Measurements from ENCODE around the gene OPN1SW.

OPN1SW gene

GRCh38 chr7:128743112-128743772 lies 32.4 kb downstream of the OPN1SW start:
- no peak for TF ChIP-seq CTCF (IDR thresholded peaks at IDR 0.05)

GRCh38 chr7:128742206-128742605 lies 33.4 kb downstream of the OPN1SW start:
- TF ChIP-seq CTCF (IDR thresholded peaks at IDR 0.05) = no peak

GRCh38 chr7:128741491-128741890 lies 34.1 kb downstream of the OPN1SW start:
- no peak for TF ChIP-seq CTCF (IDR thresholded peaks at IDR 0.05)

- no peak for TF ChIP-seq CTCF (IDR thresholded peaks at IDR 0.05)
Measured at GRCh38 chr7:128740996-128741395, 34.6 kb downstream of the OPN1SW start.

- TF ChIP-seq CTCF (IDR thresholded peaks at IDR 0.05) = no peak
Measured at GRCh38 chr7:128739990-128740682, 35.5 kb downstream of the OPN1SW start.

- no peak for TF ChIP-seq CTCF (IDR thresholded peaks at IDR 0.05)
Measured at GRCh38 chr7:128739048-128739962, 36.3 kb downstream of the OPN1SW start, which contains the start of gene CALU. Gene CALU (plus strand): TSS chr7:128739359. CDS start chr7:128748584, 9,225 bp downstream.

GRCh38 chr7:128738570-128739047 lies 37.0 kb downstream of the OPN1SW start:
- no peak for TF ChIP-seq CTCF (IDR thresholded peaks at IDR 0.05)
